ENCODE data around the gene PLEKHG4B.
"Not testable (repeated sequence)": the region's sequence is repeated elsewhere in the genome, so short reads cannot be mapped to it uniquely, and the experiment has no call there.

Gene PLEKHG4B

GRCh38 chr5:218457-219291, 126.7 kb downstream of the PLEKHG4B start:
- DNase-seq (ENCODE audit: low read depth in 1 of 2, low spot score in 1 of 2) = no peak

- DNase-seq (ENCODE audit: low read depth in 1 of 2, low spot score in 1 of 2) = no peak
Measured at GRCh38 chr5:219460-219863, 127.5 kb downstream of the PLEKHG4B start.

DNA sequence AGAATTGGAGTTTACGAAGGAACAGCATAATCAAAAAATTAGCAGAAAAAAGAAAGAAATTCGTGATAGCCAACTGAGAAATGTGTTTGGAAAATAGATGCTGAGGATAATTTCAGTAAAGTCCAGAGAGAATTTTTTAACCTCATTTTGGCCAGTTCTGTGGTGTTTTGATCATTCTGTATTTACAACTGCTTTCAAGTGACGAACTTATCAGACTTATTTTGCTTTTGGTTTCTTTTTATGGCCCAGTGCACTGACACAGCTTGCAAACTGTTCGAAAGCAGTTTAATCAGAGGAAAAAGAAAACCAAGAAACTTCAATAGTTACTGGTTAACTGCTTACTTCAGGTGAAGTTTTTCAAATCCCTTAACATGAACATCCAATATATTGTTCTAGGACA, 128.0 kb downstream of the PLEKHG4B start:
- DNase-seq (ENCODE audit: low read depth in 1 of 2, low spot score in 1 of 2) = no peak

DNA sequence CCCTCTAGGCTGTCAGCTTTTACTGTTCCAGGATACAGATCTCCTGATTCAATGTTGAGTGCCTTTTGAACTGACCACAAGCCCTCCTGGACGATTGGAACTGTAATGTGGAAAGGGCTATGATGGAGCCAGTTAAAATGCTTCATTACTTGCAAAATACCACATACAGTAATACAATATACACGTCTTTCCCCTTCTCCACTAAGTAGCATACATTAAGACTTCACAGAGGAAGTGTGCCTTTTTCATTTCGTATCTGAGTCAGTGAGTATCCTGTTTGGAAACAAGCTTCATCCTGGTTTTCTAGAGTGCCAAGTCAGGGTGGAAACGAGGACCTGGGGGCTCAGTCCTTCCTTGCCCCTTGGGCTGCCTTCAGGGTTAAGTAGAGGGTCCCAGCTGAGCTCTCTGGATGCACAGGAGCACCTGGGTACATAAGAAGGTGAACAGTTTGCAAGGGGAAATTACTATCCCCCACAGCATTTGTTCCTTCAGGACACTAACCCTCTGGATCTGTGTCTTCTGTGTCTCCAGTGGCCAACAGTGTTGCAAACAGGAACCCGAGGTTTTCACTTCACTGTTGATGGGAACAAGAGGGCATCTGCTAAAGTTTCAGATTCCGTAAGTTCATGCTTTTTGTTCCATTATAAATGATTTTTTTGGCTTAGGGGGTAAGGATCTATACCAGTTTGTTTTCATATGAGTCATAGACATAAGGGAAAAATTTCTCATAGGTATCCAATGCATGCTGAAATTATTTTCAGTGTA, 131.2 kb downstream of the PLEKHG4B start:
- DNase-seq (ENCODE audit: low read depth in 1 of 2, low spot score in 1 of 2) = not testable (repeated sequence)

DNA sequence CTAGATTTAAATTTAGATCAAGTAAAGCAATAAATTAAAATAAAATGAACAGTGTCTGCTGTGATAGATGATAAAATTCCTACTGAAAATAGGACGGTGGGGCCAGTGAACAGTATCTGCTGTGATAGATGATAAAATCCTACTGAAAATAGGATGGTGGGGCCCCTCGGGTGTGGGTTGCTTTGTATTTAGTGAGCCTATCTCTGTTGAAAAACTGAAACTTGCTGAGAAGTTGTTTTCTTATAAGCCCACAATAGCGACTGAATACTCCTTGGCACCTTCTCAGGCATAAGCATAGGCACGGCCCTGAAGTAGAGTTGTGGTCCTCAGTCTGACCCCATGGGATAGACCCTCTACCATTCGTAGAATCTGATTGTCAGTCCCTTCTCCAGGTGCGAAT, 131.8 kb downstream of the PLEKHG4B start:
- no peak for DNase-seq (ENCODE audit: low read depth in 1 of 2, low spot score in 1 of 2)

- DNase-seq (ENCODE audit: low read depth in 1 of 2, low spot score in 1 of 2) = no peak
Measured at GRCh38 chr5:225334-225733, 133.4 kb downstream of the PLEKHG4B start.

GRCh38 chr5:227375-227774, 135.4 kb downstream of the PLEKHG4B start:
- not testable (repeated sequence) for DNase-seq (ENCODE audit: low read depth in 1 of 2, low spot score in 1 of 2)

DNA sequence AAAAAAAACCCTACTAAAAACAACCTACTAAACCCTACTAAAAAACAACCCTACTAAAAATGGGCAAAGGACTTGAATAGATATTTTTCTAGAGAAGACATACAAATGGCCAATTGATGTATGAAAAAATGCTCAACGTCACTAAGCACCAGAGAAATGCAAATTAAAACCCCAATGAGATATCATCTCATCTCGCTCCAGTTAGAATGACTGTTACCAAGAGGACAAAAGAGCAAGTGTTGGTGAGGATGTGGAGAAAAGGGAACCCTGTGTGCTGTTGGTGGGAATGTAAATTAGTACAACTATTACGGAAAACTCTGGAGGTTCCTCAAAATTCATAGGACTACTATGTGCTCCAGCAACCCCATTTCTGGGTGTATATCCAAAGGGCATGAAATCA, 136.9 kb downstream of the PLEKHG4B start:
- DNase-seq (ENCODE audit: low read depth in 1 of 2, low spot score in 1 of 2) = no peak

GRCh38 chr5:230711-231110, 138.7 kb downstream of the PLEKHG4B start:
- no peak for DNase-seq (ENCODE audit: low read depth in 1 of 2, low spot score in 1 of 2)

DNA sequence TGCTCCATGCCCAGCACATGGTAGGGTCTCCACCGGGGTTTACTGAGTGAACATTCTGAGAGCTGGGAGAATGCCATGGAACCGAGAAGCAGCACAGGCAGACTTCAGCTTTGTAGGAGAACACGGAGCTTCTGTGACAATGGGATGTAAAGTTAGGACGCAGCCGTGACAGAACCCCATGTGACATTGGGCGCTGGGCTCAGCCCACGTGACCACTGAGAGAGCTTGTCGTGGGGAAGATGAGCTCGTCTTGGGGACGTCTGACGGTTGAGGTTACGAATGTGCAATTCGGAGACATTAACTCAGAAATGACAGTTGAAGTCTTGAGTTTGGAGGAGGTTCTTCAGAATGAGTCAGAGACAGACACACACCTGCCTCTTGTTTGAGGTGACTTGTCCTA, 139.7 kb downstream of the PLEKHG4B start:
- no peak for DNase-seq (ENCODE audit: low read depth in 1 of 2, low spot score in 1 of 2)

DNA sequence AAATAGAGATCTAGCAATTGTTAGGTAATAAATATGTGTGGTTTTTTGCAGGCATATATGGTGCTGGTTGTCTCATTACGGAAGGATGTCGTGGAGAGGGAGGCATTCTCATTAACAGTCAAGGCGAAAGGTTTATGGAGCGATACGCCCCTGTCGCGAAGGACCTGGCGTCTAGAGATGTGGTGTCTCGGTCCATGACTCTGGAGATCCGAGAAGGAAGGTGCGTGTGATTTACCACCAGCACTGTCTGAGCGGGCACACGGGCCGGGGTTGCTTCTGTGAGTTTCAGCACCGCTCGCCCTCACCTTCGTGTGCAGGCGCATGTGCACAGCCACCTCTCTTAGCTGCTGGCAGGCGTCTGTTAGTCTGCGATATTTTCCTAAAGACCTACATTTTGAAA, 141.5 kb downstream of the PLEKHG4B start:
- not testable (repeated sequence) for DNase-seq (ENCODE audit: low read depth in 1 of 2, low spot score in 1 of 2)

DNA sequence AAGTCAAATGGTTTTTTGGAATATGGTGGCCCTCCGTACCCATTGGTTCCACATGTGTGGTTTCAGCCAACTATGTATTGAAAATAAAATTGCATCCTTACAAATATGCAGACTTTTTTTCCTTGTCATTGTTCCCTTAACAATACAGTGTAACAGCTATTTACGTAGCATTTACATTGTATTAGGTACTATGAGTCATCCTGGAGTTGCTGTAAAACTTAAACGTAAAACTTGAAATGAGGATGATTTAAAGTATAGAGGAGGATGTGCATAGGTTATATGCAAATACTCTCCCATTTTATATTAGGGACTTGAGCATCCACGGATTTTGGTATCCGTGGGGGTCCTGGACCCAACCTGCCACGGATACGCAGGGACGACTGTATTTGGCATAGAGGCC, 142.5 kb downstream of the PLEKHG4B start:
- DNase-seq (ENCODE audit: low read depth in 1 of 2, low spot score in 1 of 2) = no peak

GRCh38 chr5:235527-235926, 143.6 kb downstream of the PLEKHG4B start:
- not testable (repeated sequence) for DNase-seq (ENCODE audit: low read depth in 1 of 2, low spot score in 1 of 2)

DNA sequence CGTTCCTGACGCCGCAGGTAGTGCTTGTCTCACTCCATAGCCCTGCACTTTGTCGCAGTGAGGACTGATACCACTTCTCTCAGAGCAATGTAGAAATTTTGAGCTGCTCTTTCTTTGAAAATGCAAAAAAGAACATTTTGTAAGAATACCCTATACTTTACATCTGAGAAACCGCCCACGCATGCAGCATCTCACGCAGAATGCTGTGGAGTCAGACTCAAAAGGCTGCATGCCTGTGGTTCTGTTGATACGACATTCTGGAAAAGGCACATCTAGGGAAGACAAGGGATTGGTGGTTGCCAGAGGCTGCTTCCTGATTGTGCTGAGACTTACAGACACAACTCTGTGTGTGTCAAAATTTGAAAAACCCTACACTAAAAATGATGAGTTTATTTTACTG, 146.0 kb downstream of the PLEKHG4B start:
- not testable (repeated sequence) for DNase-seq (ENCODE audit: low read depth in 1 of 2, low spot score in 1 of 2)
